GM19023 (cell line): ENCODE data around the gene TDRD1.

Source experiments
- ATAC-seq: cut with Tn5 transposase; IDR thresholded peaks from one replicate; pipeline ENCODE4 v1.9.1; 2021; ENCODE audit warnings: mild to moderate bottlenecking, moderate library complexity; ENCODE audit not compliant: unreplicated experiment

TDRD1 gene

GRCh38 chr10:114173921-114174694 is 5.0 kb upstream of the TDRD1 start, which contains the start of gene CCDC186:
TSS of gene CCDC186 (minus strand) at chr10:114174203. CDS start at chr10:114163268, 10,935 bp downstream.
- peak; percentile 99 for ATAC-seq

GRCh38 chr10:114174695-114175188 is 4.4 kb upstream of the TDRD1 start:
- ATAC-seq = no peak

- no peak for ATAC-seq
Measured at GRCh38 chr10:114175667-114176066, 3.5 kb upstream of the TDRD1 start.

GRCh38 chr10:114176511-114176910 is 2.6 kb upstream of the TDRD1 start:
- no peak for ATAC-seq

GRCh38 chr10:114179747-114180146 is 594 bp downstream of the TDRD1 start:
- no peak for ATAC-seq

- no peak for ATAC-seq
Measured at GRCh38 chr10:114180937-114181336, 1.8 kb downstream of the TDRD1 start.

- ATAC-seq = no peak
Measured at GRCh38 chr10:114181971-114182370, 2.8 kb downstream of the TDRD1 start.

- no peak for ATAC-seq
Measured at GRCh38 chr10:114183563-114183962, 4.4 kb downstream of the TDRD1 start.

GRCh38 chr10:114184276-114184675 is 5.1 kb downstream of the TDRD1 start:
- no peak for ATAC-seq

- ATAC-seq = no peak
Measured at GRCh38 chr10:114188001-114188400, 8.8 kb downstream of the TDRD1 start.

GRCh38 chr10:114188900-114189299 is 9.7 kb downstream of the TDRD1 start:
- ATAC-seq = no peak

- ATAC-seq = no peak
Measured at GRCh38 chr10:114189700-114190099, 10.5 kb downstream of the TDRD1 start.

- ATAC-seq = peak; percentile 84
Measured at GRCh38 chr10:114195079-114195478, 15.9 kb downstream of the TDRD1 start.

- no peak for ATAC-seq
Measured at GRCh38 chr10:114199239-114199638, 20.1 kb downstream of the TDRD1 start.

GRCh38 chr10:114202812-114203211 is 23.7 kb downstream of the TDRD1 start:
- no peak for ATAC-seq

GRCh38 chr10:114206902-114207301 is 27.7 kb downstream of the TDRD1 start:
- ATAC-seq = no peak

- no peak for ATAC-seq
Measured at GRCh38 chr10:114207349-114207748, 28.2 kb downstream of the TDRD1 start.

- ATAC-seq = no peak
Measured at GRCh38 chr10:114208351-114208750, 29.2 kb downstream of the TDRD1 start.

- ATAC-seq = no peak
Measured at GRCh38 chr10:114212153-114212552, 33.0 kb downstream of the TDRD1 start.

- ATAC-seq = no peak
Measured at GRCh38 chr10:114215033-114215432, 35.9 kb downstream of the TDRD1 start.

- ATAC-seq = no peak
Measured at GRCh38 chr10:114220281-114220680, 41.1 kb downstream of the TDRD1 start.

GRCh38 chr10:114221235-114221634 is 42.1 kb downstream of the TDRD1 start:
- ATAC-seq = no peak

GRCh38 chr10:114223066-114223465 is 43.9 kb downstream of the TDRD1 start:
- ATAC-seq = no peak
